Measurements from ENCODE around the gene TMTC1. TPM values are rescaled to one million over a fixed set of nuclear protein-coding genes. Genes with fewer than 3 reads are reported as not detected.
"Not testable (repeated sequence)": the region's sequence is repeated elsewhere in the genome, so short reads cannot be mapped to it uniquely, and the experiment has no call there.

The TMTC1 gene
- total RNA-seq, 3 donors from 2014 or later (not counting 1 experiment from before 2014, with no cell fraction given) = 0.18 to 2.0 (median 0.50) TPM

GRCh38 chr12:29818916-29819623 is 35.3 kb upstream of the TMTC1 start:
- Histone ChIP-seq H3K9me3 (ENCODE audit: control insufficient read depth, insufficient read depth, low read length) (no peaks in the 10 kb centered on the region), H3K27me3 (ENCODE audit: control insufficient read depth, insufficient read depth, low read length) (no peaks in the 10 kb centered on the region), H3K4me1 (ENCODE audit: control insufficient read depth, insufficient read depth, low read length) (no peaks in the 10 kb centered on the region), H3K4me3 (ENCODE audit: low read length) (no peak overlapping the region), H3K36me3 (ENCODE audit: control insufficient read depth, insufficient read depth, low read length) (no peaks in the 10 kb centered on the region), H3K27ac (ENCODE audit: low read length) (no peak overlapping the region)
- ATAC-seq (no peak), DNase-seq (no peak)
- intact Hi-C loops (cut with micrococcal nuclease) = no loop called here
- TF ChIP-seq CTCF (IDR thresholded peaks at IDR 0.05) = no peak
- no peaks in the 10 kb centered on the region for H3K4me1 Mint-ChIP-seq
- H3K27me3 Mint-ChIP-seq (ENCODE audit: low read depth in 2 of 2) = no peaks in the 10 kb centered on the region
- peaks cover 4% of the 10 kb centered on the region in 2 donors for H3K9me3 Mint-ChIP-seq
- H3K4me3 Mint-ChIP-seq = no peak overlapping the region
- H3K27ac Mint-ChIP-seq = no peak overlapping the region
- 97% methylated on average over 2 of the region's 2 CpGs for WGBS (ENCODE audit: insufficient coverage)
- H3K36me3 Mint-ChIP-seq = no peaks in the 10 kb centered on the region

DNA sequence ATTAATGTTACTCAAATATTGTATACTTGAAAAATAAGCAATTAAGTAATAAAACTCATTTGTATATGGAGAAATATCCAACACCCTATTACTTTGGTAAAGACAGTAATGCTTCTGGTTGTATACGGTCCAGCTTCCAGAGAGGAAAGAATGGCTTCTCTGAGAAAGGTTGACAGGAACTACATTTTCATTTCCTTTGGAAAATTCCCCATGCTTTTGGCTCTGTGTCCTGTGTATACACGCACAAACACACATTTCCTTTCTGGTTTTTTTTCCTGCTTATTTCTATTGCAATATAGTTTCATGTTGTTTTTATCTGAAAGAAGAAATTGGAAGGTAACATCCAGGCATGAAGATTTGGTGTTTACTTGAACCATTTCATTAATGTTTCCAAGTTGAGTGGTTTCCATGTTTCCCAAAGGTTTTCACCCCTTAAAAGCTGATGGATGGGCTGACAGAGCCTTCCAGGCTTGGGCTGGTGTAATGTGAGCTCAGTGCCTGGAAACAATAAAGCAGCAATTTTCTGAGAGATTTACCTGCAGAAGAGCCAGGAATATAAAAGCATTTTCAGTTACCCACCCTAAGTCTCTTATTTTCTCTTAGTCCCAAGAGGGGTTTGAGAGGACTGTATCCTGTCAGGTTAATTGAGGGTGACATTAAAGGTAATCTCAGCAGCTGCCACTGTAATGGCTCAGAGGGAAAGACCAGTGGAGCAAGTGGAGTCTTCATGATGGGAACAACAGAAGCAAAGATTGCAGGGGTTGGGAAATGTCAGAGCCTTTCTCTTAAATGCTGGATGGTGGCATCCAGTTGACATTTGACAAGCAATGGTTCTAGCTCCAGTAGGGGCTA is 33.4 kb upstream of the TMTC1 start:
- Mint-ChIP-seq H3K27ac (no peak overlapping the region), H3K36me3 (no peaks in the 10 kb centered on the region), H3K4me3 (no peak overlapping the region), H3K9me3 (peaks cover 3 to 4% of the 10 kb centered on the region in 2 donors), H3K27me3 (ENCODE audit: low read depth in 2 of 2) (no peaks in the 10 kb centered on the region), H3K4me1 (no peaks in the 10 kb centered on the region)
- Histone ChIP-seq H3K27me3 (ENCODE audit: control insufficient read depth, insufficient read depth, low read length) (no peaks in the 10 kb centered on the region), H3K4me3 (ENCODE audit: low read length) (no peak overlapping the region), H3K36me3 (ENCODE audit: control insufficient read depth, insufficient read depth, low read length) (no peaks in the 10 kb centered on the region), H3K27ac (ENCODE audit: low read length) (no peak overlapping the region), H3K4me1 (ENCODE audit: control insufficient read depth, insufficient read depth, low read length) (no peaks in the 10 kb centered on the region), H3K9me3 (ENCODE audit: control insufficient read depth, insufficient read depth, low read length) (no peaks in the 10 kb centered on the region)
- intact Hi-C loops (cut with micrococcal nuclease) = no loop called here
- DNase-seq (no peak), ATAC-seq (no peak)
- WGBS (ENCODE audit: insufficient coverage) = 50% methylated on average over 1 of the region's 2 CpGs
- TF ChIP-seq CTCF (IDR thresholded peaks at IDR 0.05) = no peak

DNA sequence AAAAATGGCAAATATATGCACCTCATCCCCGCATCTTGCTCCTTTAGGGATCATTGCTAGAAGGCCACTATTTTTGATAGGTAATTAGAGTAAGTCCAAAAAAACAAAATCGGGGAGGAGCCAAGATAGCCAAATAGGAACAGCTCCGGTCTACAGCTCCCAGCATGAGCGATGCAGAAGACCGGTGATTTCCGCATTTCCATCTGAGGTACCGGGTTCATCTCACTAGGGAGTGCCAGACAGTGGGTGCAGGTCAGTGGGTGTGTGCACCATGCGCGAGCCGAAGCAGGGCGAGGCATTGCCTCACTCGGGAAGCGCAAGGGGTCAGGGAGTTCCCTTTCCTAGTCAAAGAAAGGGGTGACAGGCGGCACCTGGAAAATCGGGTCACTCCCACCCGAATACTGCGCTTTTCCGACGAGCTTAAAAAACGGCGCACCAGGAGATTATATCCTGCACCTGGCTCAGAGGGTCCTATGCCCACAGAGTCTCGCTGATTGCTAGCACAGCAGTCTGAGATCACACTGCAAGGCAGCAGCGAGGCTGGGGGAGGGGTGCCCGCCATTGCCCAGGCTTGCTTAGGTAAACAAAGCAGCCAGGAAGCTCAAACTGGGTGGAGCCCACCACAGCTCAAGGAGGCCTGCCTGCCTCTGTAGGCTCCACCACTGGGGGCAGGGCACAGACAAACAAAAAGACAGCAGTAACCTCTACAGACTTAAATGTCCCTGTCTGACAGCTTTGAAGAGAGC is 26.0 kb upstream of the TMTC1 start:
- H3K27ac ChIP-seq (ENCODE audit: low read length); H3K27me3 Mint-ChIP-seq (ENCODE audit: low read depth in 2 of 2); H3K4me3 Mint-ChIP-seq; H3K9me3 ChIP-seq (ENCODE audit: control insufficient read depth, insufficient read depth, low read length); ATAC-seq; H3K4me1 ChIP-seq (ENCODE audit: control insufficient read depth, insufficient read depth, low read length); H3K36me3 ChIP-seq (ENCODE audit: control insufficient read depth, insufficient read depth, low read length); H3K36me3 Mint-ChIP-seq; H3K4me1 Mint-ChIP-seq; H3K27ac Mint-ChIP-seq; intact Hi-C loops (cut with micrococcal nuclease); H3K9me3 Mint-ChIP-seq; H3K4me3 ChIP-seq (ENCODE audit: low read length); DNase-seq; H3K27me3 ChIP-seq (ENCODE audit: control insufficient read depth, insufficient read depth, low read length): not testable (repeated sequence)
- 97% methylated on average over 18 of the region's 24 CpGs for WGBS (ENCODE audit: insufficient coverage)

- no peak for ATAC-seq
Measured at GRCh38 chr12:29807129-29807528, 23.4 kb upstream of the TMTC1 start.

More at GRCh38 chr12:29807129-29807528, 23.4 kb upstream of the TMTC1 start:
- Histone ChIP-seq H3K36me3 (ENCODE audit: control insufficient read depth, insufficient read depth, low read length) (no peaks in the 10 kb centered on the region), H3K4me1 (ENCODE audit: control insufficient read depth, insufficient read depth, low read length) (no peaks in the 10 kb centered on the region), H3K4me3 (ENCODE audit: low read length) (no peak overlapping the region), H3K27me3 (ENCODE audit: control insufficient read depth, insufficient read depth, low read length) (no peaks in the 10 kb centered on the region), H3K27ac (ENCODE audit: low read length) (no peak overlapping the region), H3K9me3 (ENCODE audit: control insufficient read depth, insufficient read depth, low read length) (no peaks in the 10 kb centered on the region)
- DNase-seq = no peak
- H3K4me3 Mint-ChIP-seq = no peak overlapping the region
- H3K36me3 Mint-ChIP-seq = no peaks in the 10 kb centered on the region
- H3K9me3 Mint-ChIP-seq = peaks cover 2% of the 10 kb centered on the region in 2 donors
- H3K27ac Mint-ChIP-seq = no peak overlapping the region
- H3K4me1 Mint-ChIP-seq = no peaks in the 10 kb centered on the region
- no peak for TF ChIP-seq CTCF (IDR thresholded peaks at IDR 0.05)
- intact Hi-C loops (cut with micrococcal nuclease) = no loop called here
- H3K27me3 Mint-ChIP-seq (ENCODE audit: low read depth in 2 of 2) = no peaks in the 10 kb centered on the region
